Neural crest cell (in vitro differentiated cells): ENCODE results near the gene PCSK5. TPM values are rescaled to one million over a fixed set of nuclear protein-coding genes. Genes with fewer than 3 reads are reported as not detected.

ENCODE experiments used
- DNase-seq: peaks from one replicate; pipeline ENCODE4 v3.0.0; 2021; ENCODE audit warnings: low read depth, mixed read lengths, low spot score
- H3K27ac Mint-ChIP-seq: one replicate; pipeline ENCODE4 v1.8.0; 2021; ENCODE audit warnings: mild to moderate bottlenecking, mixed read lengths; ENCODE audit not compliant: unreplicated experiment
- H3K27me3 Mint-ChIP-seq: 2 replicates; pipeline ENCODE4 v1.8.0; 2021; ENCODE audit warnings: low read depth, mild to moderate bottlenecking, mixed read lengths
- H3K36me3 Mint-ChIP-seq: 2 replicates; pipeline ENCODE4 v1.8.0; 2021; ENCODE audit warnings: low read depth, mild to moderate bottlenecking, mixed read lengths
- H3K4me1 Mint-ChIP-seq: 2 replicates; pipeline ENCODE4 v1.8.0; 2021; ENCODE audit warnings: mixed read lengths
- H3K4me3 Mint-ChIP-seq: one replicate; pipeline ENCODE4 v1.8.0; 2021; ENCODE audit warnings: mild to moderate bottlenecking, mixed read lengths
- H3K9me3 Mint-ChIP-seq: 2 replicates; pipeline ENCODE4 v1.8.0; 2021; ENCODE audit warnings: mixed read lengths
- CTCF ChIP-seq: fragments of 200-600 bp; sonication (generic); conservative IDR thresholded peaks from 2 replicates; pipeline ENCODE4 v1.5.0; 2021; ENCODE audit warnings: antibody characterized with exemption, mild to moderate bottlenecking
- total RNA-seq: library from RNA; stranded (reverse); gene quantifications from 2 replicates; pipeline ENCODE4 v1.2.1, GENCODE V29; 2021

PCSK5 gene
- total RNA-seq, 1 donor from 2014 or later: 3.1 TPM

GRCh38 chr9:76161106-76161505 lies 270.6 kb downstream of the PCSK5 start:
- no peak for TF ChIP-seq CTCF
- Mint-ChIP-seq H3K4me3 (no peak overlapping the region), H3K4me1 (peaks cover 7% of the 10 kb centered on the region), H3K36me3 (no peaks in the 10 kb centered on the region), H3K27me3 (no peaks in the 10 kb centered on the region), H3K9me3 (no peaks in the 10 kb centered on the region), H3K27ac (peak overlapping the region; percentile 47)
- DNase-seq: no peak

- no peak for TF ChIP-seq CTCF
- no peaks in the 10 kb centered on the region for H3K36me3 Mint-ChIP-seq
- no peaks in the 10 kb centered on the region for H3K27me3 Mint-ChIP-seq
- H3K9me3 Mint-ChIP-seq: no peaks in the 10 kb centered on the region
- peaks cover 7% of the 10 kb centered on the region for H3K4me1 Mint-ChIP-seq
- no peak overlapping the region for H3K4me3 Mint-ChIP-seq
- H3K27ac Mint-ChIP-seq: no peak overlapping the region
- no peak for DNase-seq
Measured at GRCh38 chr9:76161541-76161940, 271.1 kb downstream of the PCSK5 start.

- H3K36me3 Mint-ChIP-seq: no peaks in the 10 kb centered on the region
- H3K4me3 Mint-ChIP-seq: no peak overlapping the region
- DNase-seq: no peak
- H3K4me1 Mint-ChIP-seq: peaks cover 7% of the 10 kb centered on the region
- no peak for TF ChIP-seq CTCF
- H3K27ac Mint-ChIP-seq: no peak overlapping the region
- H3K9me3 Mint-ChIP-seq: no peaks in the 10 kb centered on the region
- H3K27me3 Mint-ChIP-seq: no peaks in the 10 kb centered on the region
Measured at GRCh38 chr9:76162086-76162730, 271.7 kb downstream of the PCSK5 start.

GRCh38 chr9:76162751-76163500 lies 272.5 kb downstream of the PCSK5 start:
- TF ChIP-seq CTCF: no peak
- no peak overlapping the region for H3K4me3 Mint-ChIP-seq
- H3K27me3 Mint-ChIP-seq: no peaks in the 10 kb centered on the region
- H3K4me1 Mint-ChIP-seq: peaks cover 7% of the 10 kb centered on the region
- no peaks in the 10 kb centered on the region for H3K9me3 Mint-ChIP-seq
- no peak overlapping the region for H3K27ac Mint-ChIP-seq
- DNase-seq: no peak
- H3K36me3 Mint-ChIP-seq: no peaks in the 10 kb centered on the region

- H3K36me3 Mint-ChIP-seq: no peaks in the 10 kb centered on the region
- no peak for DNase-seq
Measured at GRCh38 chr9:76166526-76166925, 276.1 kb downstream of the PCSK5 start.

More at GRCh38 chr9:76166526-76166925, 276.1 kb downstream of the PCSK5 start:
- no peak for TF ChIP-seq CTCF
- H3K4me1 Mint-ChIP-seq: peaks cover 1% of the 10 kb centered on the region
- no peak overlapping the region for H3K27ac Mint-ChIP-seq
- no peak overlapping the region for H3K4me3 Mint-ChIP-seq
- H3K27me3 Mint-ChIP-seq: no peaks in the 10 kb centered on the region
- H3K9me3 Mint-ChIP-seq: no peaks in the 10 kb centered on the region
